NCI-H2081 treated with DMSO at 0.1 percent for 48 hours (cell line): ENCODE data around the gene TMEM164.
A peak's percentile ranks its signal among the peaks of the same experiment; 100 is the strongest.

ENCODE experiments used
- DNase-seq: peaks from one replicate; lab custom pipeline; 2025; lab: John Stamatoyannopoulos, UW

The TMEM164 gene

DNA sequence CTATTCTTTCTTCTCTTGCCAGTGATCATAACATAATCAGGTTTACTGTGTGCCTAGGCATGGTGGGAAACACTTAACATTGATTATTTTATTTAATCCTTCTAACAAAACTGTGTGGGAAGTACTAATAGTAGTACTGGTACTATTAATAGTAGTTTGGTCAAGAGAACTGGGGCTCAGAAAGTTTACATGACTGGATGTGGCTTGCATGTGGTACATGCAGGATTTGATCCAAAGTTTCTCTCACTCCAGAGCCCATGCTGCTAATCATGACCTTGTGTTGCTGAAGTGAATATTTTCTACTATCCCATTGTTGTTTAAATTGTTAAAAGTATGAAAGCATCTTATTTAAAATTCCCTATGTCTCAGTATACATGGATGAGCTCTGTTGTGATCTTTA is 78.4 kb downstream of the TMEM164 start:
- DNase-seq, result no peak

DNA sequence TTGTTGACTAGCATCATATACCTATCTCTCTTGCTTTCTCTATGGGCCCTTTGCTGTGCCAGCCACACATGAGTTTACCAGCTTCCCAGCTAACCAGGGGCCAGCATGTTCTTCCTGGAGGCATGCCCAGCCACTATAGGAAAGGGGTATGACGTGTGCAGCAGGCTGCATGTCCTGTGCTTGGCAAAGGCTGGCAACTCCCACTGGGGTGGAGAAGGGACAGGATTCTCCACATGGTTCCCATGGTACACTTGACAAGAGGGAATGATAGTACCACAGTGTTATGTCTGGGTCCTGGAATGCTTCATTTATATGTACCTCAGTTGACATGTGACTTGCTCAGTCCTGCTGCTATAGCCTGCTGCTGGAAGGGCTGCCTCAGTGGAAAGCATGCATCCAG is 78.8 kb downstream of the TMEM164 start:
- DNase-seq, result no peak

- DNase-seq, result no peak
Observed at GRCh38 chrX:110082161-110082560, 79.2 kb downstream of the TMEM164 start.

DNA sequence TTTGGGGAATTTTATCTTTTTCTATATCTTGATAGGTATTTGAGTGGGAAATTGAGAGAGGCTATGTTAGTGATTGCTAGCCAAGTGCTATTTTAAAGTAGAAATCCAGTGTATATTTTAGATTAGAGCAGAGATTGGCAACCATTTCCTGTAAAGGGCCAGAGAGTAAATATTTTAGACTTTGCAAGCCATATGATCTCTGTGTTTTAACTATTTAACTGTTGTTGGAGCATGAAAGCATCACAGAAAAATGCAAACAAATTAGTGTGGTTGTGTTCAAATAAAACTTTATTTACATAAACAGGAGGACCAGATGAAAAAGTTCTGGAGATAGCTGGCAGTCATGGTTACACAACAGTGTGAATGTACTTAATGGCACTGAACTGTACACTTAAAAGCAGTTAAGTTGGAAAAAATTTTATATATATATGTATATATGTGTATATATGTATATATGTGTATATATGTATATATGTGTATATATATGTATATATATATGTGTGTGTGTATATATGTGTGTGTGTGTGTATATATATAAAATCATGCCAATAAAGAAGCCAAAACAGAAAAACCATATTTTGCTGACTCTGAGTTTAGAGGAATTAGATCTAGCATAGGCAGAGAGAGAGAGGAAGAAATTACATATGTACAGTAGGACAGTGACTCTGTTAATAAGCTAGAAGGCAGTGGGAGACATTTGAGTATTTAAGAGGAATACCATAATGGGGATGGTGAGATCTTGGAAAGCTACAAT is 83.4 kb downstream of the TMEM164 start:
- no peak for DNase-seq

- no peak for DNase-seq
Observed at GRCh38 chrX:110086916-110087484, 84.1 kb downstream of the TMEM164 start.

GRCh38 chrX:110087485-110088356 is 84.8 kb downstream of the TMEM164 start:
- DNase-seq, result no peak

DNA sequence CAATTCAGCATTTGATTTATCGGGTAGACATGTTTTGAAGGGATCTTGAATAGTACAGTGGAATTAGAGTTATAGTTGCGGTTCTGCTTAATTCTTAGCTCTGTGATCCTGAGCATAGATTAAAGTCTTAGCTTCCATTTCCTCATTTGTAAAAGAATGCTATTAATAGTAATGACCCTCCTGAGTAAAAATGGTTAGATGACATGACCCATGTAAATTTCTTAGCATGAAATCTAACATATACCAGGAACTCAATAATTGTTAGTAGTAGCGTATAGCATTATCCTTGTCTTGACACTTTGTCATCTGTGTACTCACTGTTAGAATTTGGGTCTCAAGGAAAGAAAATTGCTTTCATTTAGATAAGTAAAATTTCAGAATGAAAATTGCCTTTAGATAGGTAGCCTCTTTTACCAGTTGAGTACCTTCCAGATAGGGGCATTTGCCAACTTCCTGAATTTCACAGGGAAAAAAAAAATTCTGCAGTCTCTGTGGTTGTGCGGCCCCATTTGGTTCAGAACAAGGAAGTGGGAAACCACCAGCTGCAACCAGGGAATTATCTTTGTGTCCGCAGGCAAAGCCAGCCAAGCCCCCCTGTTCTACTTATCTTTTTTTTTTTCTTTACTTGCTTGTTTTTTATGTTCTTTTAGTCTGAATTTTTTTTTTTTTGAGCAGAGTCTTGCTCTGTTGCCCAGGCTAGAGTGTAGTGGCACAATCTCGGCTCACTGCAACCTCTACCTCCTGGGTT is 86.9 kb downstream of the TMEM164 start:
- DNase-seq, result no peak

DNA sequence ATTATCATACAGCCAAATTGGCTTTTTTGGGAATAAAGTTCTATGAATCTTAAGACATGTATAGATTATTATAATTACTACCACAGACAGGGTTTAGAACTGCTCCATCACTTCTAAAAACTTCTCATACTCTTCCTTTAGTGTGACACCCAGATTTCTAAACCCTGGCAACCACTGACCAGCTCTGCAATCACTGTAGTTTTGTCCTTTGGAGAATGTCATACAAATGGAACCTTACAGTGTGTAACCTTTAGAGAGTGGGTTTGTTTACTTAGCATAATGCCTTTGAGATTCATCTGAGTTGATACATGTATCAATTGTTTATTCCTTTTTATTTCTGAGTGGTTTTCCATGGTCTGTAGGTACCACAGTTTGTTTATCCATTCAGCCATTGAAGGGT is 95.0 kb downstream of the TMEM164 start:
- DNase-seq, result no peak

DNA sequence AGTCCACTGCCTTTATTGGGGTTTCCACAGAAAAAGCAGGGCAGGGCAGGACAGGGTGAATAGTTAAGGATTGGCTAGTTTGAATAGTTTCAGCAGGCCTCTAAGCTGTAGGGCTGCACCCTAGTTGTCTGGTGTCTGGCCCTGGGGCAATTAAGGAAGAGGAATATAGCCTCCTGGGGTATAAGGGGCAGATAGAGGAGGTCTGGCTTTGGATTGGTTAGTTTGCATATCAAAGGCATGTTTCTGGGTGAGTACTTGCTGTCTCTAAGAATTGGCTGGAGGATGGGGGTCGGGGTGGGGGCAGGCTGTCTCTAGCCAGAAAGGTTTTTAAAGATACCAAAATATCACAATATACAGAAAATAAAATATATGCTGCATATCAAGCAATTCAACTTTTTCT is 100.4 kb downstream of the TMEM164 start:
- no peak for DNase-seq

DNA sequence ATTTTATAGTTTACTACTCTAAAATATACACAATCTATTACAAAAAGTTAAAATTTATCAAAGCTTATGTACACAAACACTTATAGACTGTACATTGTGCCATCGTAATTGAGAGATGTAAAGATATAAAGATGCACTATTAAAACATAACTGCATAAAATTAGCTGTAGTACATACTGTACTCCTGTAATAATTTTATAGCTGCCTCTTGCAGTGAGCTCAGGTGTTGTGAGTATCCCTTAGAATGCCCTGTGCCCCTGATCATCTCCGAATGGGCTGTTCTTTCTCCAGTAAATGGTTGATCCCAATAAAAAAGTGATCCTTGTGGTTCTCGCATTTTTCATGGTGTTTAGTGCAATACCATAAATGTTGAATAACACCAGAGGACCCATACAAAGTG is 101.2 kb downstream of the TMEM164 start:
- no peak for DNase-seq

- DNase-seq, result peak; percentile 28
Observed at GRCh38 chrX:110108381-110108821, 105.5 kb downstream of the TMEM164 start.

DNA sequence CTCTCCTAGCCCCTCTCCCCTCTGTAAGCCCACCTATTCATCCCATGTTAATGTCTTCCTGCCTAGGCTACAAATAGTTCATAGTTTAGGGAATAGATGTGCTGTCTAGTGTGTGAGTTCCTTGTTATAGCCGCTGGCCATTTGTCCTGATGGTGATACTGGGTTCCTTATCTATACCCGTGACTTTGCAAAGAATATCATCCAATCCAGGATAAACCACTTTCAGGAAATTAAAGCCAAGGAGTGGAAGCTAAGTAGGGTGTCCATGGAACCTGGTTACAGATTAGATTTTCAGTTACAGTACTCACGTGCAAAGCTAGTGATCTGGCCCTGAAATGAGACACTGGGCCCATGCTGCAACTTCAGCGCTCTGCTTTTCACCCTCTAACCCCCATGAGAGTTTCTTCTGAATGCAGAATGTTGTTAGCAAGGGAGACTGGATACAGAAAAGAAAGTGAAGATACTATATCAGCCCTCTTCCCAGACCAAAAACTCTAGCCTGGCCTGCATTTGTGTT is 111.4 kb downstream of the TMEM164 start:
- no peak for DNase-seq

GRCh38 chrX:110116066-110116980 is 113.4 kb downstream of the TMEM164 start:
- no peak for DNase-seq

- DNase-seq, result no peak
Observed at GRCh38 chrX:110118530-110118929, 115.6 kb downstream of the TMEM164 start.

DNA sequence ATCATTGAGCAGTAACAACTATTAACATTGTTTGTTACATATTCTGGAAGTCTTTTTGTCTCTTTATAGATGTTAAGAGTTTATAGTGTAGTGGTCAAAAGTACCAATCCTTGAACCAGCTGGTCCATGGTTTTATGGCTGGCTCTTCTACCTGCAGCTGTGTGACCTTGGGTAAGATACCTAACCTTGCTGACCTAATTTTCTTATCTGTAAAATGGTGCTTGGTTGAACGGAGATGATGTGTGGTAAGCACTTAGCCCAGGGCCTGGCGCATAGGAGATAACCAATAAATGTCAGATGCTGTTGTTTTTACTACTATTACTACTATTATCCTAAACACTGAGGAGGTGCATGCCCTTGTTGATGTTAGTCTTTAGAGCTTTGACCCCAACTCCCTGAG is 116.6 kb downstream of the TMEM164 start:
- no peak for DNase-seq

GRCh38 chrX:110120025-110120424 is 117.1 kb downstream of the TMEM164 start:
- no peak for DNase-seq

DNA sequence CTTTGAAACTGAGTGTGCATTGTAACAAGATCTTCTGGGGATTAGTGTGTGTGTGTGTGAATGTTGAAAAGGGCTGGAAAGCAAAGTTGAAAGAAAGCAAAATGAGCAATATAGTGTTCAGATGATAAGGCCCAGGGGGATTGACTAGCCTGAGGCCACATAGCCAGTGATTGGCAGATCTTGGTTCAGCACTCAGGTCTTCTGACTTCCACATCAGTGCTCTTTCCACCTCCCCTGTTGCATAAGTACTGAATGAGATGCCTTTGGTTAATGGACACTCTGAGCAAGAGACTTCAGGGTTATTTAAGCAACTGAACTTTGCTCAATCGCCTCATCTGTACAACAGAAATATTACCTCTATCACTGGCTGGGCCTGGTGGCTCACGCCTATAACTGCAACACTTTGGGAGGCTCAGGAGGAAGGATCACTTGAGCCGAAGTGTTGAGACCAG is 120.4 kb downstream of the TMEM164 start:
- no peak for DNase-seq

- no peak for DNase-seq
Observed at GRCh38 chrX:110125446-110126162, 122.7 kb downstream of the TMEM164 start.

- no peak for DNase-seq
Observed at GRCh38 chrX:110131031-110131430, 128.1 kb downstream of the TMEM164 start.
